Measurements from ENCODE around the gene HPX. TPM values are rescaled to one million over a fixed set of nuclear protein-coding genes. Genes with fewer than 3 reads are reported as not detected.

HPX gene
- total RNA-seq, 4 donors from 2014 or later = 0.33 to 0.67 TPM; not detected in 2

- WGBS, 2 donors = 0% methylated on average over 11 to 21 of the region's 75 CpGs
- TF ChIP-seq POLR2A (IDR thresholded peaks at IDR 0.05) (peak in 1 of 2 donors; percentile 54), CTCF (IDR thresholded peaks at IDR 0.05) (peak in 2 of 6 experiments; percentile 9 to 32)
- peak within 1 kb of the TSS; percentile 72 to 87 (median 86) for H3K27ac ChIP-seq
- H3K4me1 ChIP-seq = peaks cover 4 to 7% of the 10 kb centered on the region in 2 donors
- H3K4me3 ChIP-seq (replicated peaks in 1 of 3) = peak within 1 kb of the TSS; percentile 64 to 88 (median 74)
- no peaks in the 10 kb centered on the region for H3K36me3 ChIP-seq
- DNase-seq = peak; percentile 52 to 58
- H3K27me3 ChIP-seq = no peaks in the 10 kb centered on the region
- intact Hi-C loops (cut with DNase I) = no loop called here
- no peaks in the 10 kb centered on the region for H3K9me3 ChIP-seq
These were observed 21.7 kb downstream of the HPX start, which contains the start of gene APBB1 for GRCh38 chr11:6419009-6419631. Gene APBB1 (minus strand): TSS chr11:6419094. CDS start chr11:6411347, 7,747 bp downstream.

GRCh38 chr11:6418557-6419008 lies 22.2 kb downstream of the HPX start:
- Histone ChIP-seq H3K27me3 (no peaks in the 10 kb centered on the region), H3K36me3 (no peaks in the 10 kb centered on the region), H3K4me3 (replicated peaks in 1 of 3) (peak overlapping the region; percentile 64 to 88 (median 74)), H3K4me1 (peaks cover 4 to 7% of the 10 kb centered on the region in 2 donors), H3K9me3 (no peaks in the 10 kb centered on the region), H3K27ac (peak overlapping the region; percentile 63 to 86 (median 69))
- intact Hi-C loops (cut with DNase I) = no loop called here
- peak; percentile 29 to 45 for DNase-seq
- TF ChIP-seq POLR2A (IDR thresholded peaks at IDR 0.05) (no peak), CTCF (IDR thresholded peaks at IDR 0.05) (no peak)
- WGBS, 2 donors = 0% methylated on average over 7 to 15 of the region's 38 CpGs

GRCh38 chr11:6417907-6418556 lies 22.8 kb downstream of the HPX start:
- Histone ChIP-seq H3K36me3 (no peaks in the 10 kb centered on the region), H3K27ac (peak overlapping the region; percentile 63 to 86 (median 69)), H3K4me3 (replicated peaks in 1 of 3) (peak overlapping the region in 2 of 3 donors; percentile 74 to 88), H3K4me1 (peaks cover 4 to 7% of the 10 kb centered on the region in 2 donors), H3K27me3 (no peaks in the 10 kb centered on the region), H3K9me3 (no peaks in the 10 kb centered on the region)
- no peak for TF ChIP-seq CTCF (IDR thresholded peaks at IDR 0.05)
- TF ChIP-seq POLR2A (IDR thresholded peaks at IDR 0.05) = no peak
- WGBS, 2 donors = 36% methylated on average over 6 to 7 of the region's 7 CpGs
- intact Hi-C loops (cut with DNase I) = no loop called here
- no peak for DNase-seq

- Histone ChIP-seq H3K4me1 (peaks cover 4 to 7% of the 10 kb centered on the region in 2 donors), H3K9me3 (no peaks in the 10 kb centered on the region), H3K4me3 (replicated peaks in 1 of 3) (no peak overlapping the region), H3K27ac (no peak overlapping the region), H3K36me3 (no peaks in the 10 kb centered on the region), H3K27me3 (no peaks in the 10 kb centered on the region)
- WGBS, 2 donors = 87 to 90% methylated on average over 6 of the region's 6 CpGs
- intact Hi-C loops (cut with DNase I) = no loop called here
- TF ChIP-seq CTCF (IDR thresholded peaks at IDR 0.05) = no peak
- no peak for TF ChIP-seq POLR2A (IDR thresholded peaks at IDR 0.05)
- DNase-seq = no peak
These were observed 25.0 kb downstream of the HPX start for GRCh38 chr11:6415797-6416196.

- Histone ChIP-seq H3K4me3 (replicated peaks in 1 of 3) (no peak overlapping the region), H3K27ac (no peak overlapping the region), H3K9me3 (no peaks in the 10 kb centered on the region), H3K36me3 (peaks cover 1 to 6% of the 10 kb centered on the region in 2 donors), H3K4me1 (peaks cover 4 to 5% of the 10 kb centered on the region in 2 donors), H3K27me3 (no peaks in the 10 kb centered on the region)
- intact Hi-C loops (cut with DNase I) = no loop called here
- 81 to 87% methylated on average over 3 of the region's 3 CpGs for WGBS, 2 donors
- DNase-seq = no peak
- TF ChIP-seq CTCF (IDR thresholded peaks at IDR 0.05) = no peak
- no peak for TF ChIP-seq POLR2A (IDR thresholded peaks at IDR 0.05)
These were observed 25.9 kb downstream of the HPX start for GRCh38 chr11:6414874-6415328.

Measured in thyroid gland (tissue), 4 donors.